Measurements from ENCODE around the gene TLE6.
A peak's percentile ranks its signal among the peaks of the same experiment; 100 is the strongest.
"Not testable (repeated sequence)": the region's sequence is repeated elsewhere in the genome, so short reads cannot be mapped to it uniquely, and the experiment has no call there.

TLE6 gene

GRCh38 chr19:2974342-2975041 is 2.9 kb upstream of the TLE6 start:
- no peak for DNase-seq

DNA sequence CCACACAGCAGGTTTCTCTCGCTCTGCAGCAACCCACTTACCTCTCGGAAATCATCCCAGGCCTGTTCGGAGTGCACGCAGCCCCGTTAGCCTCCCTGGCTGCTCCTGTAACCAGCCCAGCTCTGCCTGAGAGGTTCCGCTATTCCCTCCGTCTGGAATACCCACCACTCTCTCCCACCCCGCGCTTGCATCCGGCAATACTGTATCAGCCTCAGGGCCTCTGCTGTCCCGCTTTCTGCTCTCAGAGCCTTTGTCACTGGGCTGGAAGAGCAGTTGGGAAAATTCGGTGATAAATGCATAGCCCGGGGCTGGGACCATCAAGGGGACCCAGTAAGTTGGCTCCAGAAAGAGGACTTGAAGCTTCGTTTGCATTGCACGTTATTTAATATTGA is 759 bp upstream of the TLE6 start:
- DNase-seq = no peak

DNA sequence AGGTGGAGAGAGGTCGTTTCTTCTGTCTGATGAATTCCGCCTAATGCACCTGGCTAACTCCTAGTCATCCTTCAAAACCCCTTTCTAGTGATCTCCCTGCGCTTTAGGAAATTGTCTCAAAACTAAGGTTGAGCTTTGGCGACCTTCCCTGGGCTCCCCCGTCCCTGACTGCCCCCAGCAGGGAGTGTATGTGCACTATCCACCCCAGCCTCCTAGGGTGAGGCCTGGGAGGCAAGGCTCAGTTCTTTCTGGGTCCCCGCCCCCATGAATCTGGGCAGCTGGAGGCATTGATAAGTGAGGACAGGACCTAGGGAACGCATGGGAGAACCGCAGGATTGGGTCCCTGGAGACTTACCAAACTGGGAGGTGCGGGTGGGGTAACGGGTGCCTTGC is 378 bp downstream of the TLE6 start:
- DNase-seq = no peak

- DNase-seq = no peak
Observed at GRCh38 chr19:2978166-2978767, 903 bp downstream of the TLE6 start.

- no peak for DNase-seq
Observed at GRCh38 chr19:2978772-2979171, 1.4 kb downstream of the TLE6 start.

GRCh38 chr19:2981898-2982297 is 4.5 kb downstream of the TLE6 start:
- no peak for DNase-seq

DNA sequence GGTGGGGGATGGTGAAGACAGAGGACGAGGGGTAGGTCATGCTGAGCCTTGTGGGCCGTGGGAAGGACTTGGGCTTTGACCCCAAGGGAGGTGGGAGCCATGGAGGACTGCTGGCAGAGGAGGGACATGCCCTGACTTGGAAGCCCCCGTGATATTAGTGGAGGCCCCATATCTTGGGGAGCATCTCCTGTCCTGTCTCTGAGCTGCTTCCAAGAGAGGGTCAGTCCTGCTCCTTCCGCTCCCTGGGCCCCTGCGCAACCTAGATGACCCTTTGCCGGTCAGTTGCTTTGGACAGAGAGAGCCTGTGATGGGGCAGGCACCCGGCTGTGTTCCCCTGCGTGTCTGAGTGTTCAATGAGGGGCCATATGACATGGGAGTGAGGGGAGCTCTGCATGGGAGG is 5.2 kb downstream of the TLE6 start:
- DNase-seq = no peak

GRCh38 chr19:2982983-2983350 is 5.6 kb downstream of the TLE6 start:
- peak; percentile 58 for DNase-seq

- DNase-seq = no peak
Observed at GRCh38 chr19:2983351-2984214, 6.2 kb downstream of the TLE6 start.

DNA sequence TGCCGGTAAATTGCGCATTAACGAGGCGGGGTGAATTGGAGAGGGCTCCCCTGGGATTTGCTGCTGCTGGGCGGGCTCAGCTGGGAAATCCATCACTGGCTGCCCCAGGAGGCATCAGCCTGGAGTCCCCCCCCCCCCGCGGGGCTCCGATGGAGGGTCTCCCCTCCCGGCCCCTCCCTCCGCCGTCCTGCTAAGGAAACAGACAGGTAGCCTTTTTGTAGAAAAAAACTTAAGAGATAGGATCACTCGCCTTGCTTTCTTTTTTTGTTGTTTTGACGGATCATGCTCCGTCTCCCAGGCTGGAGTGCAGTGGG is 6.8 kb downstream of the TLE6 start:
- DNase-seq = no peak

DNA sequence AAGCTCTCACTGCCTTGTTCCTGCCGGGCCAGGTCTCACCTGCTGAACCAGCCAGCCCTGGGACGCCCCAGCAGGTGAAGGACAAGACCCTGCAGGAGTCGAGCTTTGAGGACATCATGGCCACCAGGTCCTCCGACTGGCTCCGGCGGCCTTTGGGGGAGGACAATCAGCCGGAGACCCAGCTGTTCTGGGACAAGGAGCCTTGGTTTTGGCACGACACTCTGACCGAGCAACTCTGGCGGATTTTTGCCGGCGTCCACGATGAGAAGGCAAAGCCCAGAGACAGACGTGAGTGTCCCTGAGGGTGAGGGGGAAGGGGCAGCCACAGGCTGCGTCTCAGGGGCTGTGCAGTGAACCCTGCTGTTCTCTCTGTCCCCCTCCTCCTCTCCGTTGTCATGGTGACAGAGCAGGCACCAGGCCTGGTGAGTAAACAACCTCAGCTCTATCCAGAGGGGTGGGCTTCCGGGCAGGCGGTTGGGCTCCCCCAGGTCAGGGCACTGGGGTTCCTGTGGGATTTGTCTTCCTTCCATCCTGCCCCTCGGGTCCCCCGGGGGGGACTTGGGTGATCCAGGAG is 9.7 kb downstream of the TLE6 start:
- no peak for DNase-seq

DNA sequence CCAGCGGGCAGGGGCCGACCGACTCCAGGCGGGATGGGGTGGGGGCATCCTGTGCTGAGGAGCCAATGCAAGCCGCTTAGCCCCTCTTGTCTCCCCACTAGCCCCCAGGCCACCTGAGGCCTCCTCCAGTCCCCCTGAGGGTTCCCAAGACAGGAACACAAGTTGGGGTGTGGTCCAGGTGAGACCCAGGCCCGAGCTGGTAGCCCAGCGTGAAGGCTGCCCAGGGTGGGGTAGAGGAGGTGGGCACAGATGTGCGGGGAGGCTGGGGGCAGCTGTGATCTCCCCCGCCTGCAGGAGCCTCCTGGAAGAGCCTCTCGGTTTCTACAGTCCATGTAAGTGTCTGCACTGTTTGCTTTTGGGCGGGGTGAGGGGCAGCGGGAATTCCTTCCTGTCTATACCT is 10.4 kb downstream of the TLE6 start:
- no peak for DNase-seq

- no peak for DNase-seq
Observed at GRCh38 chr19:2988568-2988967, 11.2 kb downstream of the TLE6 start.

- DNase-seq = no peak
Observed at GRCh38 chr19:2989236-2989946, 12.0 kb downstream of the TLE6 start.

GRCh38 chr19:2992333-2992732 is 15.0 kb downstream of the TLE6 start:
- DNase-seq = not testable (repeated sequence)

GRCh38 chr19:2992958-2993357 is 15.6 kb downstream of the TLE6 start:
- no peak for DNase-seq

DNA sequence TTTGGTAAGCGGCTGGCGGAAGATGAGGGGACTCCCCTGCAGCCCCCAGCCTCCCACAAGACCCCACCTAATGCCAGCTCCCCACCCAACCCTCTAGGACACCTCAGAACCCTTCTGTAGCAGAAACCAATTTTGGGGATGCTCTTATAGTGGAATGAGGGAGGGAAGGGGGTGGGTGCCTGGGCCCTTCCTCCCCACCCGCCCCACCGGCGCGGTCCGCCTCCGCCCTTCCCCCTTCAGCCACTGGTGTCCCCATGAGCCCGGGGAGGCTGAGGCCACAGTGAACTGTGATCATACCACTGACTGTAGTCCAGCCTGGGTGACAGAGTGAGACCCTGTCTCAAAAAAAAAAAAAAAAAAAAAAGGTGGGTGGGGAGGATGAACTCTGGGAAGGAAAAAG is 16.2 kb downstream of the TLE6 start:
- DNase-seq = no peak

- DNase-seq = no peak
Observed at GRCh38 chr19:2994588-2995131, 17.3 kb downstream of the TLE6 start.

GRCh38 chr19:2997720-2998119 is 20.4 kb downstream of the TLE6 start:
- DNase-seq = no peak

- no peak for DNase-seq
Observed at GRCh38 chr19:2998642-2999041, 21.3 kb downstream of the TLE6 start.

GRCh38 chr19:3001235-3001800 is 24.0 kb downstream of the TLE6 start:
- DNase-seq = no peak

DNA sequence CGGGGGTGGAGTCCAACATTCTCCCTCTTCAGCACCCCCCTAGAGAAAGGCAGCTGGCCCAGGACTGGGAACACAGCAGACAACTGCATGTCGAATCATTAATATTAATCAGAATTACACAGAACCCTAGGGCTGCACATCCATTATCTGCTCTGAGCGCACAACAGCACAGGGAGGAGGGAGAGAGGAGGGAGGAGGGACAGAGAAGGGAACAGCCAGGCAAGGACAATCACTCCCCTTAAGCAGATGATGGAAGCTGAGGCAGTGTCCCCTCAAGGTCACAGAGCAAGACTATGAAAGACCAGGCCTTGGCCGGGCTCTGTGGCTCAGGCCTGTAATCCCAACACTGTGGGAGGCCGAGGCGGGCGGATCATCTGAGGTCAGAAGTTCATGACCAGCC is 25.7 kb downstream of the TLE6 start:
- no peak for DNase-seq

DNA sequence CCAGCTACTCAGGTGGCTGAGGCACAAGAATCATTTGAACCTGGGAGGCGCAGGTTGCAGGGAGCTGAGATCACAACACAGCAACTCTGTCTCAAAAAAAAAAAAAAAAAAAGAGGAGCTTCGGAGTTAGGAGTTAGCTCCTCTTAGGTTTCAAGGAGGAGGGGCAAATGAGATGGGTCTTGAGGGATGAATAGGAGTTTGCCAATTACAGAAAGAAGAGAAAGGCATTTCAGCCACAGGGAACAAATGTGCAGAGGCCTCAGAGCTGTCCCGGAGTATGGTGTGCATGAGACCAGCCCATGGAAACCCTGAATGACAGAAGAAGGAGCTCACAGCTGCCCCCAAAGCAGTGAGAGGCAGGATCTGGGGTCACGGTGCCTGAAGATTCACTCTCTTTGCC is 27.2 kb downstream of the TLE6 start:
- no peak for DNase-seq
